HEK293 (cell line): ENCODE results near the gene FBH1.

Experiments used
- CTCF ChIA-PET: fragments of 350-600 bp; formaldehyde crosslinking; extraction: SDS; loops from one replicate; lab custom pipeline; 2021; ENCODE audit warnings: antibody characterized with exemption; lab: Yijun Ruan, JAX
- POLR2A ChIA-PET: fragments of 300-600 bp; formaldehyde crosslinking; extraction: SDS; loops from one replicate; lab custom pipeline; 2020; ENCODE audit warnings: antibody characterized with exemption, inconsistent platforms; lab: Yijun Ruan, JAX
- H3K27ac ChIP-seq: fragments of 200-500 bp; sonication (Bioruptor generic); 2 replicates; pipeline ENCODE4 v1.5.1; 2014; ENCODE audit warnings: low read depth, low read length, control low read depth, inconsistent platforms; ENCODE audit errors: extremely low read depth
- H3K36me3 ChIP-seq, 2 experiments: fragments of 200-500 bp in 1 of 2; sonication (Bioruptor generic) in 1 of 2; 1 replicate in 1 of 2; 2 replicates in 1 of 2; pipeline ENCODE4 v1.5.1; 2014 to 2017; ENCODE audit warnings: inconsistent platforms in 2 of 2, low read length in 2 of 2; ENCODE audit not compliant: control insufficient read depth in 2 of 2, insufficient read depth in 1 of 2
- H3K4me1 ChIP-seq: fragments of 200-500 bp; sonication (Bioruptor generic); 2 replicates; pipeline ENCODE4 v1.5.1; 2014; ENCODE audit warnings: mild to moderate bottlenecking, low read length, inconsistent platforms; ENCODE audit not compliant: control insufficient read depth, insufficient read depth
- H3K4me3 ChIP-seq: 2 replicates; pipeline ENCODE4 v1.5.1; 2011; ENCODE audit warnings: low read depth, mild to moderate bottlenecking, control low read depth, low read length, moderate library complexity
- H3K9me3 ChIP-seq: fragments of 200-500 bp; sonication (Bioruptor generic); 2 replicates; pipeline ENCODE4 v1.5.1; 2014; ENCODE audit warnings: low read depth, low read length, inconsistent platforms; ENCODE audit not compliant: control insufficient read depth, insufficient read depth
- GLI4 ChIP-seq: fragments of 450-650 bp; formaldehyde crosslinking; IDR thresholded peaks from 2 replicates; pipeline ENCODE4 v1.5.1; 2016; ENCODE audit warnings: missing biosample characterization, missing genetic modification characterization
- MEIS1 ChIP-seq: sonication (generic); formaldehyde crosslinking; IDR thresholded peaks from 2 replicates; pipeline ENCODE4 v1.8.1; 2022; ENCODE audit warnings: missing genetic modification reagents, mild to moderate bottlenecking, borderline replicate concordance
- MYNN ChIP-seq: fragments of 450-650 bp; formaldehyde crosslinking; IDR thresholded peaks from 2 replicates; pipeline ENCODE4 v1.5.1; 2016; ENCODE audit warnings: missing biosample characterization, missing genetic modification characterization, borderline replicate concordance
- OSR2 ChIP-seq: fragments of 450-650 bp; formaldehyde crosslinking; IDR thresholded peaks from 2 replicates; pipeline ENCODE4 v1.5.1; 2016; ENCODE audit warnings: missing biosample characterization, missing genetic modification characterization
- RBAK ChIP-seq: fragments of 450-650 bp; formaldehyde crosslinking; IDR thresholded peaks from 2 replicates; pipeline ENCODE4 v1.5.1; 2016; ENCODE audit warnings: missing biosample characterization, missing genetic modification characterization
- TSHZ1 ChIP-seq: fragments of 450-650 bp; formaldehyde crosslinking; IDR thresholded peaks from 2 replicates; pipeline ENCODE4 v1.5.1; 2016; ENCODE audit warnings: missing biosample characterization, missing genetic modification characterization, borderline replicate concordance
- ZNF114 ChIP-seq: fragments of 450-650 bp; formaldehyde crosslinking; IDR thresholded peaks from 2 replicates; pipeline ENCODE4 v1.5.0; 2017; ENCODE audit warnings: missing biosample characterization, missing genetic modification characterization
- ZNF132 ChIP-seq: fragments of 450-650 bp; formaldehyde crosslinking; IDR thresholded peaks from 2 replicates; pipeline ENCODE4 v1.5.1; 2017; ENCODE audit warnings: missing biosample characterization, missing genetic modification characterization, borderline replicate concordance
- ZNF248 ChIP-seq: fragments of 450-650 bp; formaldehyde crosslinking; IDR thresholded peaks from 2 replicates; pipeline ENCODE4 v1.5.1; 2017; ENCODE audit warnings: missing biosample characterization, missing genetic modification characterization
- ZNF266 ChIP-seq: fragments of 450-650 bp; formaldehyde crosslinking; IDR thresholded peaks from 2 replicates; pipeline ENCODE4 v1.5.1; 2016; ENCODE audit warnings: missing biosample characterization, missing genetic modification characterization, low read depth
- ZNF350 ChIP-seq: fragments of 450-650 bp; formaldehyde crosslinking; IDR thresholded peaks from 2 replicates; pipeline ENCODE4 v1.5.0; 2017; ENCODE audit warnings: missing biosample characterization, mild to moderate bottlenecking, missing genetic modification characterization
- ZNF416 ChIP-seq: fragments of 450-650 bp; formaldehyde crosslinking; IDR thresholded peaks from 2 replicates; pipeline ENCODE4 v1.5.1; 2016; ENCODE audit warnings: missing biosample characterization, missing genetic modification characterization
- ZNF510 ChIP-seq: fragments of 450-650 bp; formaldehyde crosslinking; IDR thresholded peaks from 2 replicates; pipeline ENCODE4 v1.5.1; 2018; ENCODE audit warnings: mild to moderate bottlenecking, missing genetic modification characterization, missing biosample characterization; ENCODE audit not compliant: insufficient replicate concordance
- ZNF529 ChIP-seq: fragments of 450-650 bp; formaldehyde crosslinking; IDR thresholded peaks from 2 replicates; pipeline ENCODE4 v1.5.1; 2017; ENCODE audit warnings: missing genetic modification characterization, missing biosample characterization; ENCODE audit not compliant: insufficient replicate concordance
- ZNF548 ChIP-seq: fragments of 450-650 bp; formaldehyde crosslinking; IDR thresholded peaks from 2 replicates; pipeline ENCODE4 v1.5.1; 2016; ENCODE audit warnings: missing biosample characterization, missing genetic modification characterization
- ZNF585B ChIP-seq: fragments of 450-650 bp; formaldehyde crosslinking; IDR thresholded peaks from 2 replicates; pipeline ENCODE4 v1.5.1; 2016; ENCODE audit warnings: missing biosample characterization, missing genetic modification characterization
- ZNF626 ChIP-seq: fragments of 450-650 bp; sonication (Bioruptor Pico); formaldehyde crosslinking; IDR thresholded peaks from 2 replicates; pipeline ENCODE4 v1.5.1; 2018; ENCODE audit warnings: missing biosample characterization, missing genetic modification characterization, inconsistent platforms
- ZNF654 ChIP-seq: fragments of 450-650 bp; formaldehyde crosslinking; IDR thresholded peaks from 2 replicates; pipeline ENCODE4 v1.5.1; 2016; ENCODE audit warnings: low read depth, missing biosample characterization, missing genetic modification characterization
- ZNF660 ChIP-seq: fragments of 450-650 bp; IDR thresholded peaks from 2 replicates; pipeline ENCODE4 v1.5.1; 2018; ENCODE audit warnings: missing biosample characterization, mild to moderate bottlenecking, missing genetic modification characterization
- ZNF701 ChIP-seq: fragments of 450-650 bp; formaldehyde crosslinking; IDR thresholded peaks from 2 replicates; pipeline ENCODE4 v1.5.1; 2016; ENCODE audit warnings: missing biosample characterization, missing genetic modification characterization
- ZNF704 ChIP-seq: fragments of 450-650 bp; formaldehyde crosslinking; IDR thresholded peaks from 2 replicates; pipeline ENCODE4 v1.5.1; 2016; ENCODE audit warnings: missing biosample characterization, missing genetic modification characterization
- ZNF792 ChIP-seq: fragments of 450-650 bp; formaldehyde crosslinking; IDR thresholded peaks from 2 replicates; pipeline ENCODE4 v1.5.1; 2016; ENCODE audit warnings: missing biosample characterization, missing genetic modification characterization
- ZSCAN5A ChIP-seq: fragments of 450-650 bp; formaldehyde crosslinking; IDR thresholded peaks from 2 replicates; pipeline ENCODE4 v1.5.1; 2016; ENCODE audit warnings: missing biosample characterization, missing genetic modification characterization

FBH1 gene

GRCh38 chr10:5921746-5922145, 31.7 kb downstream of the FBH1 start (continued):
- TF ChIP-seq RBAK (tag by site-specific recombination), result no peak
- TF ChIP-seq ZNF114 (tag by site-specific recombination), result no peak
- TF ChIP-seq ZNF266 (tag by site-specific recombination), result no peak
- TF ChIP-seq TSHZ1 (tag by site-specific recombination), result no peak
- no peak for TF ChIP-seq ZNF548
- TF ChIP-seq, all 188 proteins: peak for 0

- no peak overlapping the region for H3K27ac ChIP-seq
- peaks cover 49 to 98% of the 10 kb centered on the region in 2 experiments for H3K36me3 ChIP-seq
- H3K4me3 ChIP-seq, result no peak overlapping the region
- H3K9me3 ChIP-seq, result no peaks in the 10 kb centered on the region
- ChIA-PET CTCF (no interaction called here), POLR2A (no interaction called here)
- no peak for TF ChIP-seq OSR2 (tag by site-specific recombination)
- H3K4me1 ChIP-seq, result no peaks in the 10 kb centered on the region
Measured at GRCh38 chr10:5924889-5925288, 34.8 kb downstream of the FBH1 start.

GRCh38 chr10:5927306-5927705, 37.3 kb downstream of the FBH1 start:
- Histone ChIP-seq H3K27ac (no peak overlapping the region), H3K9me3 (no peaks in the 10 kb centered on the region), H3K36me3 (peaks cover 39 to 99% of the 10 kb centered on the region in 2 experiments), H3K4me3 (no peak overlapping the region), H3K4me1 (no peaks in the 10 kb centered on the region)
- no peak for TF ChIP-seq ZNF654 (tag by site-specific recombination)
- TF ChIP-seq ZNF585B (tag by site-specific recombination), result no peak
- no peak for TF ChIP-seq ZNF704 (tag by site-specific recombination)
- no peak for TF ChIP-seq ZSCAN5A (tag by site-specific recombination)
- TF ChIP-seq MEIS1 (CRISPR knock-in tag), result no peak
- TF ChIP-seq ZNF350 (tag by site-specific recombination), result no peak
- no peak for TF ChIP-seq ZNF792
- POLR2A ChIA-PET, result no interaction called here
- CTCF ChIA-PET, result no interaction called here

GRCh38 chr10:5929442-5929841, 39.4 kb downstream of the FBH1 start:
- Histone ChIP-seq H3K4me1 (no peaks in the 10 kb centered on the region), H3K4me3 (no peak overlapping the region), H3K9me3 (no peaks in the 10 kb centered on the region), H3K27ac (no peak overlapping the region), H3K36me3 (peaks cover 28 to 89% of the 10 kb centered on the region in 2 experiments)
- CTCF ChIA-PET, result no interaction called here
- TF ChIP-seq ZNF132 (tag by site-specific recombination) (no peak), ZNF660 (tag by site-specific recombination) (no peak), ZNF510 (tag by site-specific recombination) (no peak), ZNF416 (tag by site-specific recombination) (no peak), OSR2 (tag by site-specific recombination) (no peak), ZNF248 (tag by site-specific recombination) (no peak), ZNF529 (tag by site-specific recombination) (no peak), MYNN (tag by site-specific recombination) (no peak), ZNF701 (tag by site-specific recombination) (no peak), GLI4 (tag by site-specific recombination) (no peak), ZNF626 (no peak)
- POLR2A ChIA-PET, result no interaction called here
